Activated CD4-positive, alpha-beta T cell treated with anti-CD3 and anti-CD28 coated beads, Interleukin-2, amount 50 U/mL, for 16 hours (primary cell): ENCODE data around the gene HMCN2.
A peak's percentile ranks its signal among the peaks of the same experiment; 100 is the strongest.

ENCODE experiments used
- DNase-seq: peaks from one replicate; pipeline ENCODE4 v3.0.0-alpha.2; 2020

Gene HMCN2

GRCh38 chr9:130265431-130266235 is at the start of gene HMCN2:
TSS of gene HMCN2 (plus strand) at chr9:130265760. CDS start at chr9:130265879, 119 bp downstream.
- no peak for DNase-seq

- DNase-seq: no peak
Measured at GRCh38 chr9:130217838-130218237, 47.7 kb upstream of the HMCN2 start.

GRCh38 chr9:130219661-130220096 is 45.9 kb upstream of the HMCN2 start:
- no peak for DNase-seq

GRCh38 chr9:130220352-130220751 is 45.2 kb upstream of the HMCN2 start:
- no peak for DNase-seq

GRCh38 chr9:130222833-130223232 is 42.7 kb upstream of the HMCN2 start:
- no peak for DNase-seq

GRCh38 chr9:130225071-130225470 is 40.5 kb upstream of the HMCN2 start:
- DNase-seq: no peak

- DNase-seq: no peak
Measured at GRCh38 chr9:130225586-130225985, 40.0 kb upstream of the HMCN2 start.

- DNase-seq: no peak
Measured at GRCh38 chr9:130226112-130226511, 39.4 kb upstream of the HMCN2 start.

- no peak for DNase-seq
Measured at GRCh38 chr9:130227833-130228232, 37.7 kb upstream of the HMCN2 start.

- DNase-seq: no peak
Measured at GRCh38 chr9:130229759-130230158, 35.8 kb upstream of the HMCN2 start.

- DNase-seq: no peak
Measured at GRCh38 chr9:130230631-130231030, 34.9 kb upstream of the HMCN2 start.

- no peak for DNase-seq
Measured at GRCh38 chr9:130232899-130233586, 32.5 kb upstream of the HMCN2 start.

- no peak for DNase-seq
Measured at GRCh38 chr9:130233587-130233945, 32.0 kb upstream of the HMCN2 start.

- no peak for DNase-seq
Measured at GRCh38 chr9:130234340-130235260, 31.0 kb upstream of the HMCN2 start.

GRCh38 chr9:130235558-130236435 is 29.8 kb upstream of the HMCN2 start:
- DNase-seq: peak; percentile 67

GRCh38 chr9:130236436-130236985 is 29.0 kb upstream of the HMCN2 start:
- no peak for DNase-seq

- DNase-seq: no peak
Measured at GRCh38 chr9:130237076-130237475, 28.5 kb upstream of the HMCN2 start.

- no peak for DNase-seq
Measured at GRCh38 chr9:130237763-130238524, 27.6 kb upstream of the HMCN2 start.

- no peak for DNase-seq
Measured at GRCh38 chr9:130239363-130239695, 26.2 kb upstream of the HMCN2 start.

GRCh38 chr9:130239741-130240241 is 25.8 kb upstream of the HMCN2 start:
- peak; percentile 75 for DNase-seq
